Neural progenitor cell (in vitro differentiated cells): ENCODE results near the gene CRIM1.

Source experiments
- CTCF ChIP-seq: fragments of 200-600 bp; sonication (generic); IDR thresholded peaks from 2 replicates; pipeline ENCODE4 v1.5.1; 2017; ENCODE audit warnings: antibody characterized with exemption, mild to moderate bottlenecking
- EZH2 ChIP-seq: fragments of 200-600 bp; sonication (generic); IDR thresholded peaks from 2 replicates; pipeline ENCODE4 v1.6.1; 2017; ENCODE audit warnings: antibody characterized with exemption, mild to moderate bottlenecking, moderate library complexity
- EZH2phosphoT487 ChIP-seq: fragments of 200-600 bp; sonication (generic); IDR thresholded peaks from 2 replicates; pipeline ENCODE4 v1.6.1; 2017; ENCODE audit warnings: antibody characterized with exemption

- no peak for TF ChIP-seq CTCF
- TF ChIP-seq EZH2 = no peak
- no peak for TF ChIP-seq EZH2phosphoT487
Observed at GRCh38 chr2:36538335-36538734, 182.8 kb downstream of the CRIM1 start.
